ENCODE results near the gene DAGLA. TPM values are rescaled to one million over a fixed set of nuclear protein-coding genes. Genes with fewer than 3 reads are reported as not detected.
"Not testable (repeated sequence)": the region's sequence is repeated elsewhere in the genome, so short reads cannot be mapped to it uniquely, and the experiment has no call there.

The DAGLA gene
- total RNA-seq, 1 donor from 2014 or later: 4.8 TPM

DNA sequence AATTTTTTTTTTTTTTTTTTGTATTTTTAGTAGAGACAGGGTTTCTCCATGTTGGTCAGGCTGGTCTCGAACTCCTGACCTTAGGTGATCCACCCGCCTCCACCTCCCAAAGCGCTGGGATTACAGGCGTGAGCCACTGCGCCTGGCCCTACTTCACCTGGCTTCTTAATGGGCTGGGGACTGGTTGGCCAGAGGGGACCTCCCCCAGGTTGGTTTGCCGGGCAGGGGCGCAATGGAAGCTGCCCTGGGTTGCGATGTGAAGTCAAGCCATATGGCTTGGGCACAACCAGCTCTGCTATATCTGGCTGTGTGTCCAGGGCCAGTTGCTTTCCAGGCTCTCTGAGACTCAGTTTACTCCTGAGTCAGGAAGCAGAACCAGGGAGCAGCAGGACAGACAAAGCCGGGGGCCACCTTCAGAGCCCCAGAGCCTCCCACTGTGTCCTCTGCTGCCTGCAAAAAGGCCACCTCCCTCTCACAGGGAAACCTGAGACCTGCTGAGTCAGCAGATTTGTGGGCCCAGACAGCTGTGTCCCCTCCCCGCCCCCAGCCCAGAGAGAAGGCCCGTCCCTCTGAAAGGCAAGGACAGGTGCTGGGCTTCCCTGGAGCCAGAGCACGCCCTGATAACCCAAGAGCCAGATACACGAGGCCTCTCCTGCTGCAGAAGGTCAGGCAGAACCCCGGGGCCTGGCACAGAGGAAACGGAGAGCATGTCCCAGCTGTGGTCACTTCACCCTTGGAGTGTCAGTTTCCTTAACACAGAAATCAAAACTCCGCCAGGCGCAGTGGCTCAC is 29.2 kb upstream of the DAGLA start:
- no peaks in the 10 kb centered on the region for H3K4me1 Mint-ChIP-seq (ENCODE audit: low read depth)

DNA sequence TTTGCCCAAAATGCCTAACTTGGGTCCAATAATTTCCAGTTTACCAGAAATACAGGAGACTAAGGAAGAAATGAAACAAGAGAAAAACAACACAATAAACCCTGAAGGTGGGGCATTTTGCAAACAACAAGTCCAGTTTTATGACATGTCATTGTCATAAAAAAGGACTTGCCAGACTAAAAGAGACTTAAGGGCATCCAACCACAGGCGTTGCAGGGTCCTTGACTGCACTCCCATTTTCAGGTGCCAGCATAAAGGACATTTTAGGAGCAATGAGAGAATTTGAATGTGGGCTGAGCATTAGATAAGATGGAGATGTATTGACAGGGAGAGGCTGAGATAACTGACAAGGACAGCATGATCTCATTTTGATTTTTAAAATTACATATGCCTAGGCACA is 28.1 kb upstream of the DAGLA start:
- H3K27ac Mint-ChIP-seq (ENCODE audit: unreplicated experiment): no peak overlapping the region
- no peak for DNase-seq (ENCODE audit: low spot score)
- no peaks in the 10 kb centered on the region for H3K36me3 Mint-ChIP-seq (ENCODE audit: low read depth)
- no peaks in the 10 kb centered on the region for H3K4me1 Mint-ChIP-seq (ENCODE audit: low read depth)
- TF ChIP-seq, protein P1, sequence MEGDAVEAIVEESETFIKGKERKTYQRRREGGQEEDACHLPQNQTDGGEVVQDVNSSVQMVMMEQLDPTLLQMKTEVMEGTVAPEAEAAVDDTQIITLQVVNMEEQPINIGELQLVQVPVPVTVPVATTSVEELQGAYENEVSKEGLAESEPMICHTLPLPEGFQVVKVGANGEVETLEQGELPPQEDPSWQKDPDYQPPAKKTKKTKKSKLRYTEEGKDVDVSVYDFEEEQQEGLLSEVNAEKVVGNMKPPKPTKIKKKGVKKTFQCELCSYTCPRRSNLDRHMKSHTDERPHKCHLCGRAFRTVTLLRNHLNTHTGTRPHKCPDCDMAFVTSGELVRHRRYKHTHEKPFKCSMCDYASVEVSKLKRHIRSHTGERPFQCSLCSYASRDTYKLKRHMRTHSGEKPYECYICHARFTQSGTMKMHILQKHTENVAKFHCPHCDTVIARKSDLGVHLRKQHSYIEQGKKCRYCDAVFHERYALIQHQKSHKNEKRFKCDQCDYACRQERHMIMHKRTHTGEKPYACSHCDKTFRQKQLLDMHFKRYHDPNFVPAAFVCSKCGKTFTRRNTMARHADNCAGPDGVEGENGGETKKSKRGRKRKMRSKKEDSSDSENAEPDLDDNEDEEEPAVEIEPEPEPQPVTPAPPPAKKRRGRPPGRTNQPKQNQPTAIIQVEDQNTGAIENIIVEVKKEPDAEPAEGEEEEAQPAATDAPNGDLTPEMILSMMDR (IDR thresholded peaks at IDR 0.05): no peak
- H3K4me3 Mint-ChIP-seq (ENCODE audit: unreplicated experiment): no peak overlapping the region
- no peaks in the 10 kb centered on the region for H3K9me3 Mint-ChIP-seq (ENCODE audit: low read depth)
- peaks cover 24% of the 10 kb centered on the region for H3K27me3 Mint-ChIP-seq (ENCODE audit: low read depth)

More for the DNA sequence above, 29.2 kb upstream of the DAGLA start:
- H3K4me3 Mint-ChIP-seq (ENCODE audit: unreplicated experiment): no peak overlapping the region
- no peaks in the 10 kb centered on the region for H3K9me3 Mint-ChIP-seq (ENCODE audit: low read depth)
- H3K36me3 Mint-ChIP-seq (ENCODE audit: low read depth): no peaks in the 10 kb centered on the region
- TF ChIP-seq, protein P1 (IDR thresholded peaks at IDR 0.05): no peak
- no peak for DNase-seq (ENCODE audit: low spot score)
- no peak overlapping the region for H3K27ac Mint-ChIP-seq (ENCODE audit: unreplicated experiment)
- peaks cover 24% of the 10 kb centered on the region for H3K27me3 Mint-ChIP-seq (ENCODE audit: low read depth)

DNA sequence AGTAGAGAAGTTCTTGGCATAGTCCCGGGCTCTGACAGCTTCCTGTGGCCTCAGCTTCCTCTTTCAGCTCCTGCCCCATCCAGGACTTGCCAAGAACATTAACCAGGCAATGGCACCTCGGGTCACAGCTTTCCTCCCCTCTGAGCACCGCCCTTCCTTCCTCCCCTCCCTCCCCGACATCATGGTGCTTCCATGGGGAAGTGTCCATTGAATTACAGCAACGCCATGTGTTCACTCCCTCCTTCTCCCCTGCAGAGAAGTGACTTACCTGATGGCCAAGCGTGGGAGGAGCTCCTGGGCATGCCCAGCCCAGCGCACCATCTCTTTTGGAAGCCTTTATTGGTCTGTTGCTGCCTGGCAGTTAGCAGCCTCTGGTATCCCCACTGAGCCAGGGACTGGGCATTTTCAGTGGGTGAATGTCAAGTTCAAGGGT is 25.8 kb upstream of the DAGLA start:
- Mint-ChIP-seq H3K4me1 (ENCODE audit: low read depth) (no peaks in the 10 kb centered on the region), H3K27ac (ENCODE audit: unreplicated experiment) (no peak overlapping the region), H3K27me3 (ENCODE audit: low read depth) (peaks cover 24% of the 10 kb centered on the region), H3K4me3 (ENCODE audit: unreplicated experiment) (no peak overlapping the region), H3K9me3 (ENCODE audit: low read depth) (no peaks in the 10 kb centered on the region), H3K36me3 (ENCODE audit: low read depth) (no peaks in the 10 kb centered on the region)
- TF ChIP-seq, protein P1 (IDR thresholded peaks at IDR 0.05): no peak
- no peak for DNase-seq (ENCODE audit: low spot score)

DNA sequence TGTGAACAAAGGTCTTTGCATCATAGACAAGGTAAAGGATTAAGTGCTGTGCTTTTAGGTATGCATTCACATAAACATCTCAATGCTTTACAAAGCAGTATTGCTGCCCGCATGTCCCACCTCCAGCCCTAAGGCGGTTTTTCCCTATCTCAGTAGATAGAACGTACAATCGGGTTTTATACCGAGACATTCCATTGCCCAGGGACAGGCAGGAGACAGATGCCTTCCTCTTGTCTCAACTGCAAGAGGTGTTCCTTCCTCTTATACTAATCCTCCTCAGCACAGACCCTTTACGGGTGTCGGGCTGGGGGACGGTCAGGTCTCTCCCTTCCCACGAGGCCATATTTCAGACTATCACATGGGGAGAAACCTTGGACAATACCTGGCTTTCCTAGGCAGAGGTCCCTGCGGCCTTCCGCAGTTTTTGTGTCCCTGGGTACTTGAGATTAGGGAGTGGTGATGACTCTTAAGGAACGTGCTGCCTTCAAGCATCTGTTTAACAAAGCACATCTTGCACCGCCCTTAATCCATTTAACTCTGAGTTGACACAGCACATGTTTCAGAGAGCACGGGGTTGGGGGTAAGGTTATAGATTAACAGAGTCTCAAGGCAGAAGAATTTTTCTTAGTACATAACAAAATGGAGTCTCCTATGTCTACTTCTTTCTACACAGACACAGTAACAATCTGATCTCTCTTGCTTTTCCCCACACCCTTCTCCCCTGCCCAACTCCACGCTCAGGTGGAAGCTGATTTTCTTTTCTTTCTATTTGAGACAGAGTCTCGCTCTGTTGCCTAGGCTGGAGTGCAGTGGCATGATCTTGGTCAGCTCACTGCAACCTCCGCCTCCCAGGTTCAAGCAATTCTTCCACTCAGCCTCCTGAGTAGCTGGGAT is 24.7 kb upstream of the DAGLA start:
- DNase-seq (ENCODE audit: low spot score); H3K9me3 Mint-ChIP-seq (ENCODE audit: low read depth); H3K27ac Mint-ChIP-seq (ENCODE audit: unreplicated experiment); H3K36me3 Mint-ChIP-seq (ENCODE audit: low read depth); H3K4me3 Mint-ChIP-seq (ENCODE audit: unreplicated experiment); H3K4me1 Mint-ChIP-seq (ENCODE audit: low read depth): not testable (repeated sequence)
- peaks cover 24% of the 10 kb centered on the region for H3K27me3 Mint-ChIP-seq (ENCODE audit: low read depth)

GRCh38 chr11:61656347-61657077 is 23.7 kb upstream of the DAGLA start:
- no peaks in the 10 kb centered on the region for H3K4me1 Mint-ChIP-seq (ENCODE audit: low read depth)
- TF ChIP-seq, protein P1 (IDR thresholded peaks at IDR 0.05): no peak
- no peaks in the 10 kb centered on the region for H3K9me3 Mint-ChIP-seq (ENCODE audit: low read depth)
- H3K27me3 Mint-ChIP-seq (ENCODE audit: low read depth): peaks cover 24% of the 10 kb centered on the region
- no peak overlapping the region for H3K4me3 Mint-ChIP-seq (ENCODE audit: unreplicated experiment)
- no peak overlapping the region for H3K27ac Mint-ChIP-seq (ENCODE audit: unreplicated experiment)
- no peak for DNase-seq (ENCODE audit: low spot score)
- H3K36me3 Mint-ChIP-seq (ENCODE audit: low read depth): no peaks in the 10 kb centered on the region
